Endothelial cell of umbilical vein (primary cell): ENCODE data around the gene GALNT14. TPM values are rescaled to one million over a fixed set of nuclear protein-coding genes. Genes with fewer than 3 reads are reported as not detected.

ENCODE experiments used
- BruUV-seq: library from RNA; stranded (reverse); fragments of 400-500 nt; replicated peaks from 2 replicates; lab custom pipeline; 2021; lab: Mats Ljungman, UMichigan
- CTCF ChIA-PET: fragments of 300-600, 350-600 bp; sonication (Branson Sonifier 250); formaldehyde crosslinking; loops from one replicate; lab custom pipeline; 2021; ENCODE audit warnings: antibody characterized with exemption, inconsistent platforms; lab: Charles Lee
- POLR2A ChIA-PET: fragments of 300-600, 350-600 bp; sonication (Branson Sonifier 250); formaldehyde crosslinking; loops from one replicate; lab custom pipeline; 2021; ENCODE audit warnings: antibody characterized with exemption, inconsistent platforms; lab: Charles Lee
- DNase-seq: peaks from one replicate; pipeline ENCODE4 v3.0.0-alpha.2; 2011; ENCODE audit warnings: low read depth, low spot score
- FAIRE-seq: peaks from 2 replicates; lab custom pipeline; 2011; peaks lifted over from hg19 to GRCh38; lab: Jason Lieb, UNC
- H2AFZ ChIP-seq: 2 replicates; pipeline ENCODE4 v1.6.0; 2012; ENCODE audit warnings: low read depth, low read length, control low read depth, inconsistent platforms
- H3K27ac ChIP-seq: 2 replicates; pipeline ENCODE4 v1.5.1; 2011; ENCODE audit warnings: low read depth, mild to moderate bottlenecking, control low read depth, low read length, moderate library complexity; ENCODE audit not compliant: insufficient read depth
- H3K27me3 ChIP-seq, 2 experiments: 2 replicates each; pipeline versions ENCODE4 v1.6.0 to v1.6.1; 2011; ENCODE audit warnings: low read length in 2 of 2, mixed read lengths in 1 of 2; ENCODE audit not compliant: control insufficient read depth in 2 of 2, insufficient read depth in 2 of 2
- H3K36me3 ChIP-seq, 2 experiments: 2 replicates in 1 of 2; 3 replicates in 1 of 2; pipeline ENCODE4 v1.5.1; 2011; ENCODE audit warnings: low read length in 2 of 2, mild to moderate bottlenecking in 1 of 2, moderate library complexity in 1 of 2; ENCODE audit not compliant: control insufficient read depth in 2 of 2, insufficient read depth in 2 of 2; ENCODE audit errors: extremely low read depth in 1 of 2
- H3K4me1 ChIP-seq: 3 replicates; pipeline ENCODE4 v1.5.1; 2011; ENCODE audit warnings: mild to moderate bottlenecking, low read length; ENCODE audit not compliant: control insufficient read depth, insufficient read depth; ENCODE audit errors: extremely low read depth
- H3K4me2 ChIP-seq: 2 replicates; pipeline ENCODE4 v1.6.1; 2011; ENCODE audit warnings: low read length, control low read depth, mixed read lengths; ENCODE audit not compliant: insufficient read depth
- H3K4me3 ChIP-seq, 3 experiments: fragments of 200-600 bp in 1 of 3; sonication (generic), shearing (Covaris generic) in 1 of 3; replicated peaks in 1 of 3; 2 replicates each; pipeline ENCODE4 v1.5.1; 2011 to 2016; ENCODE audit warnings: control low read depth in 3 of 3, low read length in 3 of 3, mild to moderate bottlenecking in 2 of 3, inconsistent platforms in 1 of 3, low read depth in 1 of 3, moderate library complexity in 1 of 3; ENCODE audit not compliant: insufficient read depth in 1 of 3
- H3K79me2 ChIP-seq: 2 replicates; pipeline ENCODE4 v1.6.0; 2012; ENCODE audit warnings: low read length, inconsistent platforms; ENCODE audit not compliant: control insufficient read depth, insufficient read depth
- H3K9ac ChIP-seq: replicated peaks from 2 replicates; pipeline ENCODE3; 2011; ENCODE audit warnings: low read length, control low read depth; ENCODE audit not compliant: insufficient read depth; ENCODE audit errors: extremely low read depth
- H3K9me1 ChIP-seq: replicated peaks from 3 replicates; pipeline ENCODE4 v1.6.0; 2011; ENCODE audit warnings: mild to moderate bottlenecking, low read length; ENCODE audit not compliant: control insufficient read depth, insufficient read depth; ENCODE audit errors: extremely low read depth
- H3K9me3 ChIP-seq: replicated peaks from 2 replicates; pipeline ENCODE4 v1.5.1; 2012; ENCODE audit warnings: low read length, inconsistent platforms; ENCODE audit not compliant: control insufficient read depth, insufficient read depth
- H4K20me1 ChIP-seq: replicated peaks from 2 replicates; pipeline ENCODE3; 2011; ENCODE audit warnings: mild to moderate bottlenecking, low read length; ENCODE audit not compliant: control insufficient read depth, insufficient read depth; ENCODE audit errors: extremely low read depth
- CTCF ChIP-seq, 2 donors: IDR thresholded peaks; 1 replicate in 1 of 2; 2 replicates in 1 of 2; pipeline ENCODE4 v1.5.1; 2011; ENCODE audit warnings: low read length in 2 of 2, mild to moderate bottlenecking in 2 of 2, moderate library complexity in 2 of 2, control low read depth in 1 of 2, inconsistent platforms in 1 of 2, low read depth in 1 of 2; ENCODE audit not compliant: insufficient read depth in 1 of 2; ENCODE audit errors: extremely low read depth in 1 of 2
- EZH2 ChIP-seq: IDR thresholded peaks from 2 replicates; pipeline ENCODE4 v1.6.1; 2012; ENCODE audit warnings: borderline replicate concordance, low read depth, mild to moderate bottlenecking, moderate library complexity, low read length, inconsistent platforms; ENCODE audit not compliant: severe bottlenecking
- FOS ChIP-seq: IDR thresholded peaks from 2 replicates; pipeline ENCODE4 v1.6.1; 2011; ENCODE audit warnings: mild to moderate bottlenecking, low read length, moderate library complexity, borderline replicate concordance; ENCODE audit not compliant: insufficient read depth
- GATA2 ChIP-seq: IDR thresholded peaks from 2 replicates; pipeline ENCODE4 v1.7.0; 2011; ENCODE audit warnings: low read depth, mild to moderate bottlenecking, moderate library complexity, mixed read lengths, low read length; ENCODE audit not compliant: insufficient read length, insufficient read depth
- JUN ChIP-seq: IDR thresholded peaks from 2 replicates; pipeline ENCODE4 v1.6.1; 2011; ENCODE audit warnings: borderline replicate concordance, low read depth; ENCODE audit not compliant: insufficient read length, insufficient read depth
- MAX ChIP-seq: IDR thresholded peaks from 2 replicates; pipeline ENCODE4 v1.6.1; 2011; ENCODE audit not compliant: insufficient read depth, insufficient read length
- MYC ChIP-seq: IDR thresholded peaks from one replicate; pipeline ENCODE4 v1.6.1; 2011; ENCODE audit warnings: mild to moderate bottlenecking, low read depth, low read length
- POLR2A ChIP-seq: IDR thresholded peaks from 2 replicates; pipeline ENCODE4 v1.6.1; 2012; ENCODE audit warnings: low read depth, mild to moderate bottlenecking, control low read depth, low read length
- POLR2AphosphoS5 ChIP-seq: IDR thresholded peaks from 2 replicates; pipeline ENCODE4 v1.6.1; 2012; ENCODE audit warnings: low read depth, mild to moderate bottlenecking, control low read depth, low read length, moderate library complexity; ENCODE audit not compliant: insufficient read depth
- dilution Hi-C: fragments of 300-500 bp; cut with MboI; formaldehyde crosslinking; loops from one replicate; pipeline ENCODE4 v1.15.0; 2019; ENCODE audit warnings: low sequenced_read_pairs; ENCODE audit not compliant: extremely low pct_ligation_motif_present
- intact Hi-C: fragments of 100-400 bp; cut with micrococcal nuclease; formaldehyde crosslinking; loops from one replicate; pipeline ENCODE4 v1.10.0; 2022
- polyA plus RNA-seq, 4 experiments: library from polyadenylated mRNA; depleted of rRNA in 3 of 4; stranded (reverse) in 3 of 4; unstranded in 1 of 4; fragments of >200 nt; gene quantifications; 2 replicates each; pipeline versions ENCODE4 v1.2.1 to v1.2.3, GENCODE V29; 2011 to 2012; ENCODE audit warnings: missing spikeins in 1 of 4
- total RNA-seq: library from RNA; stranded (reverse); gene quantifications from 2 replicates; pipeline ENCODE4 v1.2.3, GENCODE V29; 2021

The GALNT14 gene
- total and polyA plus RNA-seq, 2 donors (not counting 3 experiments of a cell fraction or from before 2014, with no cell fraction given): 0.04 to 0.40 TPM

GRCh38 chr2:30940839-30941238 lies 197.4 kb downstream of the GALNT14 start:
- H4K20me1 ChIP-seq: no peaks in the 10 kb centered on the region
- no peak overlapping the region for H3K4me2 ChIP-seq
- no peaks in the 10 kb centered on the region for H3K9me1 ChIP-seq
- dilution Hi-C loops (no loop called here), intact Hi-C loops (no loop called here)
- TF ChIP-seq MYC: no peak
- TF ChIP-seq GATA2: no peak
- no peak for TF ChIP-seq FOS
- TF ChIP-seq MAX: no peak
- TF ChIP-seq POLR2A: no peak
- no peak for TF ChIP-seq JUN
- TF ChIP-seq CTCF (IDR thresholded peaks at IDR 0.05; ENCODE audit: extremely low read depth in 1 of 2, insufficient read depth in 1 of 2, low read depth in 1 of 2, low read length in 2 of 2): no peak
- TF ChIP-seq POLR2AphosphoS5: no peak
- TF ChIP-seq EZH2: no peak
- H3K4me3 ChIP-seq: no peak overlapping the region
- BruUV-seq: no TSS peak
- no peak for DNase-seq
- ChIA-PET CTCF (no interaction called here), POLR2A (no interaction called here)
- no peak overlapping the region for H3K9ac ChIP-seq
- no peaks in the 10 kb centered on the region for H3K9me3 ChIP-seq
- no peaks in the 10 kb centered on the region for H3K4me1 ChIP-seq
- no peak for FAIRE-seq
- H3K36me3 ChIP-seq: no peaks in the 10 kb centered on the region
- no peaks in the 10 kb centered on the region for H3K27me3 ChIP-seq
- no peak overlapping the region for H3K27ac ChIP-seq
- no peak overlapping the region for H2AFZ ChIP-seq
- no peaks in the 10 kb centered on the region for H3K79me2 ChIP-seq
